Testis (tissue), 2 donors: ENCODE results near the gene SNX2.

Source experiments
- CTCF ChIP-seq, 3 experiments: fragments of 450-650 bp in 2 of 3; fragments of 200-600 bp in 1 of 3; sonication (generic) in 1 of 3; IDR thresholded peaks; one replicate each; pipeline ENCODE4 v1.5.1; 2016 to 2019; ENCODE audit warnings: antibody characterized with exemption in 3 of 3, mild to moderate bottlenecking in 2 of 3, moderate library complexity in 1 of 3
- POLR2A ChIP-seq: fragments of 450-650 bp; IDR thresholded peaks from one replicate; pipeline ENCODE4 v1.6.1; 2017; ENCODE audit warnings: antibody characterized with exemption, mild to moderate bottlenecking, moderate library complexity

- TF ChIP-seq CTCF (IDR thresholded peaks at IDR 0.05) (no peak), POLR2A (no peak)
Observed at GRCh38 chr5:122847687-122848081, 72.8 kb downstream of the SNX2 start.
